Body of pancreas (tissue), 4 donors: Measurements from ENCODE around the gene YIPF5.

Experiments
- POLR2A ChIP-seq, 3 donors: fragments of 450-650 bp; IDR thresholded peaks; one replicate each; pipeline ENCODE4 v1.6.1; 2016; ENCODE audit warnings: antibody characterized with exemption in 3 of 3, mild to moderate bottlenecking in 2 of 3
- TF ChIP-seq, protein P1 (sequence below), 7 experiments: fragments of 450-650 bp in 4 of 7; fragments of 200-600 bp in 3 of 7; sonication (generic) in 3 of 7; IDR thresholded peaks; one replicate each; pipeline ENCODE4 v1.5.1; 2016 to 2019; ENCODE audit warnings: antibody characterized with exemption in 7 of 7

DNA sequence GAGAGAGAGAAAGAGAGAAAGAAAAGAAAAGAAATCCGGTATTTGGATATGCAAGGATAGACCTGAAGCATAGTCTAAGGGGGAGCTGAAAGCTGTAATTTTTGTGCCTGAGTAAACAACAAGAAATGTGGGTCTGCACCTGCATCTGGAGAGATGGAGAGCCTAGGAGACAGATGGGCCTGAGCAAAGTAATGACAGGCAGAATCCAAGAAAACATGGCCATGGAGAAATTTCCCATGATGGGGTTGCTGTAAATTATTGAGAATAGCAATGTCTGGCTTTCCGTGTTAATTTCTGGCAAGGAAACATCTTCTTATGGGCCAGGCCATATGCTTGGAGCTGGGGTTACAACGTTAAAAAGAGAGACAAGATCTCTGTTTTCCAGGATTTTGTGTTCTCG, 40.2 kb downstream of the YIPF5 start:
- no peak for TF ChIP-seq POLR2A (IDR thresholded peaks at IDR 0.05)
- TF ChIP-seq, protein P1, sequence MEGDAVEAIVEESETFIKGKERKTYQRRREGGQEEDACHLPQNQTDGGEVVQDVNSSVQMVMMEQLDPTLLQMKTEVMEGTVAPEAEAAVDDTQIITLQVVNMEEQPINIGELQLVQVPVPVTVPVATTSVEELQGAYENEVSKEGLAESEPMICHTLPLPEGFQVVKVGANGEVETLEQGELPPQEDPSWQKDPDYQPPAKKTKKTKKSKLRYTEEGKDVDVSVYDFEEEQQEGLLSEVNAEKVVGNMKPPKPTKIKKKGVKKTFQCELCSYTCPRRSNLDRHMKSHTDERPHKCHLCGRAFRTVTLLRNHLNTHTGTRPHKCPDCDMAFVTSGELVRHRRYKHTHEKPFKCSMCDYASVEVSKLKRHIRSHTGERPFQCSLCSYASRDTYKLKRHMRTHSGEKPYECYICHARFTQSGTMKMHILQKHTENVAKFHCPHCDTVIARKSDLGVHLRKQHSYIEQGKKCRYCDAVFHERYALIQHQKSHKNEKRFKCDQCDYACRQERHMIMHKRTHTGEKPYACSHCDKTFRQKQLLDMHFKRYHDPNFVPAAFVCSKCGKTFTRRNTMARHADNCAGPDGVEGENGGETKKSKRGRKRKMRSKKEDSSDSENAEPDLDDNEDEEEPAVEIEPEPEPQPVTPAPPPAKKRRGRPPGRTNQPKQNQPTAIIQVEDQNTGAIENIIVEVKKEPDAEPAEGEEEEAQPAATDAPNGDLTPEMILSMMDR (IDR thresholded peaks at IDR 0.05) = no peak
